Keratinocyte (primary cell): ENCODE data around the gene AGA. TPM values are rescaled to one million over a fixed set of nuclear protein-coding genes. Genes with fewer than 3 reads are reported as not detected.

Experiments used
- DNase-seq: peaks from one replicate; pipeline ENCODE4 v3.0.0-alpha.2; 2011; ENCODE audit warnings: low read depth, missing footprints, low spot score
- FAIRE-seq: peaks from 2 replicates; lab custom pipeline; 2011; peaks lifted over from hg19 to GRCh38; lab: Jason Lieb, UNC
- H2AFZ ChIP-seq: 2 replicates; pipeline ENCODE4 v1.6.0; 2012; ENCODE audit warnings: low read length, control low read depth, inconsistent platforms; ENCODE audit not compliant: control insufficient read depth
- H3K27ac ChIP-seq: 2 replicates; pipeline ENCODE4 v1.5.1; 2011; ENCODE audit warnings: low read length; ENCODE audit not compliant: control insufficient read depth, insufficient read depth
- H3K27me3 ChIP-seq: 3 replicates; pipeline ENCODE4 v1.6.0; 2011; ENCODE audit warnings: low read length; ENCODE audit not compliant: control insufficient read depth, insufficient read depth; ENCODE audit errors: extremely low read depth
- H3K36me3 ChIP-seq, 2 experiments: 2 replicates in 1 of 2; 3 replicates in 1 of 2; pipeline ENCODE4 v1.5.1; 2011; ENCODE audit warnings: low read length in 2 of 2, mild to moderate bottlenecking in 1 of 2; ENCODE audit not compliant: control insufficient read depth in 2 of 2, insufficient read depth in 2 of 2; ENCODE audit errors: extremely low read depth in 1 of 2
- H3K4me1 ChIP-seq: 3 replicates; pipeline ENCODE4 v1.5.1; 2011; ENCODE audit warnings: low read length; ENCODE audit not compliant: control insufficient read depth, insufficient read depth; ENCODE audit errors: extremely low read depth
- H3K4me2 ChIP-seq: 3 replicates; pipeline ENCODE4 v1.6.0; 2011; ENCODE audit warnings: low read depth, low read length; ENCODE audit not compliant: control insufficient read depth, insufficient read depth; ENCODE audit errors: extremely low read depth
- H3K4me3 ChIP-seq, 3 experiments: fragments of 200-600 bp in 1 of 3; sonication (generic) in 1 of 3; 2 replicates in 2 of 3; 3 replicates in 1 of 3; pipeline ENCODE4 v1.5.1; 2011 to 2016; ENCODE audit warnings: low read length in 3 of 3, mild to moderate bottlenecking in 3 of 3, control low read depth in 2 of 3, inconsistent platforms in 1 of 3, low read depth in 1 of 3, mixed read lengths in 1 of 3, mixed run types in 1 of 3, moderate library complexity in 1 of 3; ENCODE audit not compliant: control insufficient read depth in 2 of 3, insufficient read depth in 2 of 3; ENCODE audit errors: extremely low read depth in 1 of 3
- H3K79me2 ChIP-seq: 2 replicates; pipeline ENCODE4 v1.6.0; 2012; ENCODE audit warnings: low read length; ENCODE audit not compliant: control insufficient read depth, insufficient read depth
- H3K9ac ChIP-seq: 3 replicates; pipeline ENCODE4 v1.6.0; 2011; ENCODE audit warnings: low read length; ENCODE audit not compliant: control insufficient read depth, insufficient read depth; ENCODE audit errors: extremely low read depth
- H3K9me1 ChIP-seq: 3 replicates; pipeline ENCODE4 v1.6.0; 2011; ENCODE audit warnings: low read length; ENCODE audit not compliant: control insufficient read depth, insufficient read depth; ENCODE audit errors: extremely low read depth
- H3K9me3 ChIP-seq: 2 replicates; pipeline ENCODE4 v1.5.1; 2012; ENCODE audit warnings: low read depth, low read length; ENCODE audit not compliant: control insufficient read depth
- H4K20me1 ChIP-seq: 3 replicates; pipeline ENCODE4 v1.6.0; 2011; ENCODE audit warnings: low read length; ENCODE audit not compliant: control insufficient read depth, insufficient read depth; ENCODE audit errors: extremely low read depth
- CTCF ChIP-seq, 3 experiments: IDR thresholded peaks in 1 of 3; conservative IDR thresholded peaks in 1 of 3; optimal IDR thresholded peaks in 1 of 3; 2 replicates in 2 of 3; 3 replicates in 1 of 3; pipeline versions ENCODE3 to v1.5.1; 2011; ENCODE audit warnings: low read length in 3 of 3, mild to moderate bottlenecking in 3 of 3, moderate library complexity in 2 of 3, control low read depth in 1 of 3, inconsistent platforms in 1 of 3; ENCODE audit not compliant: insufficient read depth in 2 of 3; ENCODE audit errors: extremely low read depth in 1 of 3
- EZH2 ChIP-seq: IDR thresholded peaks from one replicate; pipeline ENCODE4 v1.6.1; 2012; ENCODE audit warnings: inconsistent platforms, mild to moderate bottlenecking, low read length, moderate library complexity
- dilution Hi-C: fragments of 300-500 bp; cut with MboI; formaldehyde crosslinking; loops from one replicate; pipeline ENCODE4 v1.7.0; 2020; ENCODE audit warnings: low sequenced_read_pairs; ENCODE audit not compliant: extremely low pct_ligation_motif_present
- polyA plus RNA-seq, 5 experiments: library from polyadenylated mRNA; depleted of rRNA in 3 of 5; stranded (reverse) in 3 of 5; stranded (forward) in 1 of 5; unstranded in 1 of 5; fragments of >200 nt; gene quantifications; 1 replicate in 1 of 5; 2 replicates in 3 of 5; 3 replicates in 1 of 5; pipeline versions ENCODE4 v1.2.1 to v1.2.3, GENCODE V29; 2011 to 2012; ENCODE audit warnings: missing spikeins in 2 of 5, low read depth in 1 of 5, low replicate concordance in 1 of 5

AGA gene
- polyA plus RNA-seq, 1 donor (not counting 4 experiments of a cell fraction or from before 2014, with no cell fraction given) = 16.7 TPM

GRCh38 chr4:177404986-177405385 lies 37.3 kb downstream of the AGA start:
- dilution Hi-C loops = no loop called here
- FAIRE-seq (no peak), DNase-seq (no peak)
- Histone ChIP-seq H3K9me3 (no peaks in the 10 kb centered on the region), H2AFZ (no peak overlapping the region), H3K79me2 (no peaks in the 10 kb centered on the region), H4K20me1 (no peaks in the 10 kb centered on the region), H3K27me3 (no peaks in the 10 kb centered on the region), H3K27ac (no peak overlapping the region), H3K9ac (no peak overlapping the region), H3K4me3 (no peak overlapping the region), H3K4me2 (no peak overlapping the region), H3K9me1 (no peaks in the 10 kb centered on the region), H3K36me3 (no peaks in the 10 kb centered on the region), H3K4me1 (no peaks in the 10 kb centered on the region)
- no peak for TF ChIP-seq CTCF (optimal IDR thresholded peaks at IDR 0.05 in 1 of 3, IDR thresholded peaks at IDR 0.05 in 1 of 3, conservative IDR thresholded peaks at IDR 0.05 in 1 of 3; ENCODE audit: extremely low read depth in 1 of 3, insufficient read depth in 2 of 3, low read length in 3 of 3)

- Histone ChIP-seq H3K9me3 (no peaks in the 10 kb centered on the region), H3K36me3 (no peaks in the 10 kb centered on the region), H3K27me3 (no peaks in the 10 kb centered on the region)
Measured at GRCh38 chr4:177404342-177404741, 37.9 kb downstream of the AGA start.

More at GRCh38 chr4:177404342-177404741, 37.9 kb downstream of the AGA start:
- Histone ChIP-seq H3K27ac (no peak overlapping the region), H3K9ac (no peak overlapping the region), H3K4me2 (no peak overlapping the region), H4K20me1 (no peaks in the 10 kb centered on the region), H3K9me1 (no peaks in the 10 kb centered on the region), H3K4me1 (no peaks in the 10 kb centered on the region), H3K4me3 (no peak overlapping the region), H2AFZ (no peak overlapping the region), H3K79me2 (no peaks in the 10 kb centered on the region)
- TF ChIP-seq EZH2 (no peak), CTCF (optimal IDR thresholded peaks at IDR 0.05 in 1 of 3, IDR thresholded peaks at IDR 0.05 in 1 of 3, conservative IDR thresholded peaks at IDR 0.05 in 1 of 3; ENCODE audit: extremely low read depth in 1 of 3, insufficient read depth in 2 of 3, low read length in 3 of 3) (no peak)
- FAIRE-seq = no peak
- dilution Hi-C loops = no loop called here
- DNase-seq = no peak
